Right lobe of liver (tissue), 6 donors: ENCODE data around the gene CACNA2D3. TPM values are rescaled to one million over a fixed set of nuclear protein-coding genes. Genes with fewer than 3 reads are reported as not detected.

Experiments
- ATAC-seq, 4 donors: fragments of 200-7000 bp; cut with Tn5 transposase; one replicate each; pipeline ENCODE4 v1.9.1; 2020; ENCODE audit warnings: mild to moderate bottlenecking in 4 of 4, moderate library complexity in 4 of 4
- DNase-seq, 3 donors: peaks; one replicate each; pipeline ENCODE4 v3.0.0-alpha.2; 2020
- H3K27ac ChIP-seq, 3 donors: fragments of 200-600 bp; one replicate each; pipeline ENCODE4 v1.8.0; 2022
- H3K27me3 ChIP-seq, 2 donors: fragments of 200-600 bp; one replicate each; pipeline ENCODE4 v1.8.0; 2022
- H3K36me3 ChIP-seq, 4 donors: fragments of 200-600 bp; sonication (generic) in 1 of 4; one replicate each; pipeline versions ENCODE4 v1.5.1 to v1.8.0; 2017 to 2022; ENCODE audit warnings: control low read depth in 1 of 4
- H3K4me1 ChIP-seq, 4 donors: fragments of 200-600 bp; sonication (generic) in 1 of 4; one replicate each; pipeline versions ENCODE4 v1.5.1 to v1.8.0; 2017 to 2022; ENCODE audit warnings: control low read depth in 1 of 4
- H3K4me3 ChIP-seq, 3 donors: fragments of 200-600 bp; one replicate each; pipeline ENCODE4 v1.8.0; 2022
- H3K9me3 ChIP-seq, 4 donors: fragments of 200-600 bp; sonication (generic) in 1 of 4; one replicate each; pipeline versions ENCODE4 v1.5.1 to v1.8.0; 2017 to 2022; ENCODE audit warnings: control low read depth in 1 of 4
- POLR2A ChIP-seq: fragments of 450-650 bp; IDR thresholded peaks from one replicate; pipeline ENCODE4 v1.6.1; 2017; ENCODE audit warnings: antibody characterized with exemption, mild to moderate bottlenecking
- WGBS: methylation state at CpG from one replicate; pipeline ENCODE4 v1.1.6; 2018; ENCODE audit warnings: low coverage, low lambda C conversion rate; ENCODE audit not compliant: insufficient coverage; ENCODE audit errors: missing lambda C conversion rate; 5-methylcytosine and 5-hydroxymethylcytosine counted together
- intact Hi-C, 2 donors: fragments of 100-400 bp; cut with DNase I; formaldehyde crosslinking; loops; one replicate each; pipeline versions ENCODE4 v1.11.2 to v1.14.1; 2022
- total RNA-seq, 6 experiments: library from RNA; depleted of rRNA in 2 of 6; stranded (reverse); fragments of >200 nt in 2 of 6; fragmentation: NEBNext Ultra II Directional in 3 of 6; extraction: Animal tissue kit (Norgen Biotek cat#: 25700) in 3 of 6; gene quantifications; one replicate each; pipeline versions ENCODE4 v1.1.0 to v1.2.4, GENCODE V29; 2016 to 2023
- TF ChIP-seq, protein P1 (sequence below), 4 donors: fragments of 200-600 bp in 3 of 4; fragments of 450-650 bp in 1 of 4; IDR thresholded peaks; one replicate each; pipeline versions ENCODE4 v1.5.1 to v1.8.0; 2016 to 2022; ENCODE audit warnings: antibody characterized with exemption in 4 of 4, mild to moderate bottlenecking in 2 of 4
- donor health status: DM: no; HTN: yes; CAD: no.
- donor health status: DM: no; HTN: no; CAD: no.
- donor health status: DM: no; HTN: no; CAD: no.
- donor health status: DM: no; HTN: yes; CAD: no.
- donor health status: DM: no; HTN: yes; CAD: no.

CACNA2D3 gene
- total RNA-seq, 6 experiments from 2014 or later = 0.28 to 0.87 TPM; not detected in 4

DNA sequence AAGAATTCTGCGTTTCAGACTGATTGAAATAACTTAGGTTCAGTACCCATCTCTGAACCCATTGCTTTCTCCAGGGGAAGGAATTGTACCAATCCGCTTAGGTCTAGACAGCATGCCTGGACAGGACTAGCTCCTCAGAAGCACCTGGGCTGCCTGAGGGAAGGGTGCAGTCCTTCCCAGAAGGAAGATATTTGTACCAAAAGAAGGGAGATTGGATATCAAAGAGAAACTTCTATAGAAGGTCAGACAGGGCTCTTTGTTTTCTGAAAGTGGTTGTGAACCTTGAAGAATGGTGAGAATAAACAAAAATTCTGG, 939.3 kb downstream of the CACNA2D3 start:
- Histone ChIP-seq H3K4me1 (no peaks in the 10 kb centered on the region), H3K27ac (no peak overlapping the region), H3K9me3 (no peaks in the 10 kb centered on the region), H3K4me3 (no peak overlapping the region), H3K36me3 (no peaks in the 10 kb centered on the region), H3K27me3 (no peaks in the 10 kb centered on the region)
- WGBS = 11% methylated on average over 1 of the region's 2 CpGs
- DNase-seq (no peak), ATAC-seq (no peak)
- TF ChIP-seq, protein P1, sequence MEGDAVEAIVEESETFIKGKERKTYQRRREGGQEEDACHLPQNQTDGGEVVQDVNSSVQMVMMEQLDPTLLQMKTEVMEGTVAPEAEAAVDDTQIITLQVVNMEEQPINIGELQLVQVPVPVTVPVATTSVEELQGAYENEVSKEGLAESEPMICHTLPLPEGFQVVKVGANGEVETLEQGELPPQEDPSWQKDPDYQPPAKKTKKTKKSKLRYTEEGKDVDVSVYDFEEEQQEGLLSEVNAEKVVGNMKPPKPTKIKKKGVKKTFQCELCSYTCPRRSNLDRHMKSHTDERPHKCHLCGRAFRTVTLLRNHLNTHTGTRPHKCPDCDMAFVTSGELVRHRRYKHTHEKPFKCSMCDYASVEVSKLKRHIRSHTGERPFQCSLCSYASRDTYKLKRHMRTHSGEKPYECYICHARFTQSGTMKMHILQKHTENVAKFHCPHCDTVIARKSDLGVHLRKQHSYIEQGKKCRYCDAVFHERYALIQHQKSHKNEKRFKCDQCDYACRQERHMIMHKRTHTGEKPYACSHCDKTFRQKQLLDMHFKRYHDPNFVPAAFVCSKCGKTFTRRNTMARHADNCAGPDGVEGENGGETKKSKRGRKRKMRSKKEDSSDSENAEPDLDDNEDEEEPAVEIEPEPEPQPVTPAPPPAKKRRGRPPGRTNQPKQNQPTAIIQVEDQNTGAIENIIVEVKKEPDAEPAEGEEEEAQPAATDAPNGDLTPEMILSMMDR (IDR thresholded peaks at IDR 0.05) = no peak
- no peak for TF ChIP-seq POLR2A
- intact Hi-C loops = no loop called here

DNA sequence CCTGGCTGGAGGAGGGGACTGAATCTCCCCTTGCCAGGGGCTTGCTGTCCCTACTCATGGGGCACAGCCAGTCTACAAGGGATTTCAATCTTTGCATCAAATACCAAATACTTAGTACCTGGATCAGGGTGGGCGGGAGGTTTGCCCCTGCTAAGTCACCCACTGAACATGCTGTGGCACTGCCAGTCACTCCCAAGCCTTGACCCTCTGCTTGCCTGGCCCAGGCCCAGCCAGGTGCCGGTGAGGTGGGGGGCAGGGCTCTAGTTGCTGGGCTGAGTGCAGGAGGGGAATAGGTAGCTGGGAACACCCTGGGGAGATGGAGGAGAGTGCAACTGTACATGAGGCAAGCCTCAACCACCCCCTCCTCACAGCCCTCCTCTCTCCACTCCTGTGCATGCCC, 941.8 kb downstream of the CACNA2D3 start:
- intact Hi-C loops = no loop called here
- no peaks in the 10 kb centered on the region for H3K9me3 ChIP-seq
- no peak overlapping the region for H3K27ac ChIP-seq
- no peaks in the 10 kb centered on the region for H3K36me3 ChIP-seq
- H3K4me1 ChIP-seq = no peaks in the 10 kb centered on the region
- TF ChIP-seq POLR2A = no peak
- TF ChIP-seq, protein P1 (IDR thresholded peaks at IDR 0.05) = no peak
- 100% methylated on average over 1 of the region's 2 CpGs for WGBS
- ATAC-seq (peak in 1 of 4 donors; percentile 19), DNase-seq (no peak)
- H3K4me3 ChIP-seq = no peak overlapping the region
- no peaks in the 10 kb centered on the region for H3K27me3 ChIP-seq

DNA sequence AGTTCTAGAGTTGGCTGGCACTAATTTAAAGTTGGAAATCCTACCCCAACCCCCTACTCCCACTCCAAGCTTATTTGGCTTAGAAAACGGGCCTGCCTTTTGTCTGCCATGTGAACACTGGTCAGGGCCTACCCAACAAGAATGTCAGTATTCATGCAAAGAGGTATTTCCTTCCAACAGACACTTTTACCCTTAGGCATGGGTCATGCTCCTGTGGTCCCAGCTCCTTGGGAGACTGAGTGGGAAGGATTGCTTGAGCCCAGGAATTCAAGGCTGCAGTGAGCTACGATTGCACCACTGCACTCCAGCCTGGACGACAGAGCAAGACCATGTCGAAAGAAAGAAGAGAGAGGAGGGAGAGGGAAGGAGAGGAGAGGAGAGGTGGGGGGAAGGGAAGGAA, 943.0 kb downstream of the CACNA2D3 start:
- Histone ChIP-seq H3K9me3 (no peaks in the 10 kb centered on the region), H3K27me3 (no peaks in the 10 kb centered on the region), H3K27ac (no peak overlapping the region), H3K36me3 (no peaks in the 10 kb centered on the region), H3K4me3 (no peak overlapping the region), H3K4me1 (no peaks in the 10 kb centered on the region)
- no peak for TF ChIP-seq POLR2A
- TF ChIP-seq, protein P1 (IDR thresholded peaks at IDR 0.05) = no peak
- ATAC-seq = no peak
- DNase-seq = no peak
- 78% methylated on average over 3 of the region's 4 CpGs for WGBS
- intact Hi-C loops = no loop called here

DNA sequence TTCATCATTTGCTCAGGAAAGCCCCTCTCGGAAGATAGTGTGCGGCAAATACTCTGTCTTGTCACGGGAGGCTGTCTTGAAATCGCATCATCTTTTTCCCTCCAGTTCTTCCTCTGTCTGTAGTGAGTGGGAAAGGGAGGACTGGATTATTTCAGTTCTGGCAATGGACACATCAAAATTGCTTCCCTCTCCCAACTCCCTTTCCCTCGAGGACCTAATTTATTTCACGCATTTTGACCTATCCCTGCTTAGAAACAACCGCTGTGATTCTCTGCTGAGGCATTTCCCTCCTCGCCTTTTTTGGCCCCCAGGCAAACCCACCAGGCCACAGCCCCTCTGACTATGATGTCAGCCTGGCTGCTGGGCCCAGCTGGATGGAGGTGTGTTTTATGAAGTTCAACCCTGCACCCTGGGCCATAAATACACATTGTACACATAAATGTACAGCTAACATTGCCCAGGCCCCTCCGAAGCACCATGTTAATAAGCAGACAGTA, 944.2 kb downstream of the CACNA2D3 start:
- Histone ChIP-seq H3K27me3 (no peaks in the 10 kb centered on the region), H3K4me1 (no peaks in the 10 kb centered on the region), H3K36me3 (no peaks in the 10 kb centered on the region), H3K9me3 (no peaks in the 10 kb centered on the region), H3K27ac (no peak overlapping the region), H3K4me3 (no peak overlapping the region)
- intact Hi-C loops = no loop called here
- TF ChIP-seq POLR2A = no peak
- TF ChIP-seq, protein P1 (IDR thresholded peaks at IDR 0.05) = no peak
- WGBS = 78% methylated on average over 9 of the region's 9 CpGs
- DNase-seq (no peak), ATAC-seq (no peak)

- ATAC-seq = no peak
- TF ChIP-seq, protein P1 (IDR thresholded peaks at IDR 0.05) = no peak
- no peak for TF ChIP-seq POLR2A
Measured at GRCh38 chr3:55069950-55070349, 947.6 kb downstream of the CACNA2D3 start.

More at GRCh38 chr3:55069950-55070349, 947.6 kb downstream of the CACNA2D3 start:
- no peaks in the 10 kb centered on the region for H3K9me3 ChIP-seq
- no peak for DNase-seq
- no peak overlapping the region for H3K27ac ChIP-seq
- no peak overlapping the region for H3K4me3 ChIP-seq
- no peaks in the 10 kb centered on the region for H3K36me3 ChIP-seq
- intact Hi-C loops = no loop called here
- no peaks in the 10 kb centered on the region for H3K27me3 ChIP-seq
- no peaks in the 10 kb centered on the region for H3K4me1 ChIP-seq
